Activated gamma-delta T cell treated with anti-CD3 and anti-CD28 coated beads, Interleukin-2, amount 50 U/mL, for 16 hours (primary cell): ENCODE data around the gene CFAP54.
"Not testable (repeated sequence)": the region's sequence is repeated elsewhere in the genome, so short reads cannot be mapped to it uniquely, and the experiment has no call there.

Experiments
- DNase-seq: peaks from one replicate; pipeline ENCODE4 v3.0.0-alpha.2; 2020; ENCODE audit warnings: low read depth

CFAP54 gene

DNA sequence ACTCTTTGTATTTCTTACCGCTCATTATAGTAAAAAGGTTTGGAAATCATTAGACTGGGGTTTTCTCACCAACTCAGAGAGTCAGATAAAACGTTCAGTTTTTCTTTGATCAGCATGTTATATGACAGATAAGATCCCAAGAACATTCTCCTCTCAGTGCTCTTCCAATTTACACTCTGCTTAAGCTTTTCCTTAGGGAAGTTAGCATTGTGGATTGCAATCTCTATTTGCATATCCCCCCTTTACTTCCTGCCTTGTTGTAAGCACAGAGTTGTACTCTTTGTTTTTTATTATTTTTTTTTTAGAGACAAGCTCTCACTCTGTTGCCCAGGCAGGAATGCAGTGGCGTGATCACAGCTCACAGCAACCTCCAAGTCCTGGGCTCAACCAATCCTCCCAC lies 11.4 kb upstream of the CFAP54 start:
- DNase-seq, result no peak

DNA sequence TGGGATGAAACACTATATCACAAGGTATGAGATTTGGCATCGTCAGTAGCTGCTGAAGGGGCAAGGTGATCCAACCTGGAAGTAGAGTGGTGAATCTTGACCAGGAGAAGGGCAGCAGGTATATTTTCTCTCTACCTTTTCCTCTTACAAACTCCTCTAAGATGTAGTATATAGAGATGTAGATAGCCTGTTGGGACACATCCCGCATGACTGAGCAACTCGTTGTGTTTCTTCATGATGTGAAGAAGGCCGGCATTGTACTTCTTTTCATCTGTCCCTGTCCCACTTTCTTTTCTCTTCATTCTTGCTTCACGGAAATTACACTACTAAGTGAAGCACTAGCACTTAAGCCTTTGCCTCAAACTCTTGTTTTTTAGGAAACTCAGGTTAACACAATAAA lies 7.3 kb upstream of the CFAP54 start:
- no peak for DNase-seq

DNA sequence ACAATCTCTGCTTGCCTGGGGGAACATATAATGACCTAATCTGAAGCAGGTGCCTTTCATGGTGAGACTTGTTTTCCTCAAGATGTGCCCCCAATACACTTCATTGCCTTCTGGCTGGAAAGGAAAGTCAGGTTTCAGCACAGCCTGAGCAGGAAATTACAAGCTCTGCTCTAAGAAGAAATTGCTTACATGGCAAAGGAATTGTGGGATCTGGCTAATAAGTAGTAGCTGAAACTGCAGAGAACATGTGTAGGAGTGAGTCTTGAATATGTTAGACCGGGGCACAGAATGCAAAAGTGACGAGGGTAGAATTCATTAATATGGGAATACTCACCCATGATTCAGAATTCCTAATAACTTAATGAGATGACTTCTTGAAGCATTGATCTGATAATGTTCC lies 6.3 kb upstream of the CFAP54 start:
- DNase-seq, result no peak

DNA sequence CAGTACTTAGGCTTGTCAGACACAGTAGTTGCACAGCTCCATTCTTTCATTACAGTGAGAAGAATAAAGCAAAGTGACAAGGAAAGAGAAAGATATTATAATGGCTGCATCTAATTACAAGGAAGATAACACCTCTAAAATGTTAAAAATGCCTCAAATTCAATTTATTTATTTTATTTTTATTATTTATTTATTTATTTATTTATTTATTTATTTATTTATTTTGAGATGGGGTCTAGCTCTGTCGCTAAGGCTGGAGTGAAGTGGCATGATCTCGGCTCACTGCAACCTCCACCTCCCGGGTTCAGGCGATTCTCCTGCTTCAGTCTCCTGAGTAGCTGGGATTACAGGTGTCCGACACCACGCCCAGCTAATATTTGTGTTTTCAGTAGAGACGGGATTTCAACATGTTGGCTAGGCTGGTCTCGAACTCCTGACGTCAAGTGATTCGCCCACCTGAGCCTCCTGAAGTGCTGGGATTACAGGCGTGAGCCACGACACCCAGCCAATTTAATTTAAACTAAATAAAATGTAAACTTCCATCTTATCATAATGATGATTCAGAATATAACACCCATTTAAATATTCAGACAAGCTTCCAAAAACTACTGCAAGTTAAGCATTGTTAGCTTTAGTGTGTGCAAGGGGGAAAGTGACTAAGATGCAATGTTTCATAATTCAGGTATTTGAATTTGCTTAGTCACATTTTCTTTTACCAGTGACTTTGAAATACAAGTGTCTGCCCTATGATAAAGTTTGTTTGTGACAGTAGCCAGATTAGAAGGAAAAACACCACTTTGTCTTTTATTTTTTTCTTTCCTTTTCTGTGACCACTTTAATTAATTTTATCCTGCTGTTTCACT lies 2.4 kb upstream of the CFAP54 start:
- DNase-seq, result no peak

DNA sequence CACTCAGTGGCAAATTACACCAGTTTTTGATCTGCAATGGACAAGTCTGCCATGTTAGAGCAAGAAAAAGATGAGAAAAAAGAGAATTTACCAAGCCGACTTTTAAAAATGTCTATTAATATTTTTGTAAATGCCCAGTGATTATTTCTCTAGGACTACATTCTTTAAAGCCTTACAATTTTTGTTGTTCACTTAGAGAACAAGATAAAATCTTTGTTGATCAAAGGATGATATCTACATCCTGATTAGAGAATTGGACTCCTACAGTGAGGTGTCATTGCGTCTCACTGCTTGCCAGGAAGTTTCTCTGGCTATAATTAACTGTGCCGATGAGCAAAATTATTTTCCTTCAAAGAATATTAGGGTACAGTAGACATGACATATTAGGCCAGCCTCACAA lies 1.7 kb upstream of the CFAP54 start:
- DNase-seq, result no peak

DNA sequence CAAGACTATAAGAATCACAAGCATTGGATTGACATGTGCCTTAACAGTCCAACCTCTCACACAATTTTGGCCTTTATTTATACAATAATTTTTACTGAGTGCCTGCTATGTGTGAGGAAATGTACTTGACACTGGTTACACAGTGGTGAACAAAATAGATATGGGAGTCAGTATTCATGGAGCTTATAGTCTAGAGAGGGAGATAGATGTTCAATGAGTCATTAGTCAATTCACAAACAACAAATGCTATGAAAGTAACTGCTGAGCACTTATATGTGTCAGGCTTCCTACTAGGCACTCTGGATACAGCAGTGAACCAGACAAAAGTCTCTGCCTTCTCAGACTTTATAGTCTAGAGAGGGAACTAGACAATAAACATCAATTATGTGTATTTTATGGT lies 3.7 kb downstream of the CFAP54 start:
- no peak for DNase-seq

DNA sequence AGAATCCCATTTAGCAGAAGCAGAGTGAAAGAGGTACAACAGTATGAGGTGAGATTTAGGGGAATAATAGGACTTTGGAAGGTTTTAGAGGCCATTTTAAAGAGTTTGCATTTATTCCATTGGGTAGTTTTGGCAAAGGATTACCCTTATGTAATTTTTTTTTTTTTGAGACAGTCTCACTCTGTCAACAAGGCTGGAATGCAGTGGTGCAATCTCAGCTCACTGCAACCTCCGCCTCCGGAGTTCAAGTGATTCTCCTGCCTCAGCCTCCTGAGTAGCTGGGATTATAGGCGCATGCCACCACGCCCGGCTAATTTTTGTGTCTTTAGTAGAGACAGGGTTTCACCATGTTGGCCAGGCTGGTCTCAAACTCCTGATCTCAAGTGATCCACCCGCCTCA lies 4.8 kb downstream of the CFAP54 start:
- not testable (repeated sequence) for DNase-seq

DNA sequence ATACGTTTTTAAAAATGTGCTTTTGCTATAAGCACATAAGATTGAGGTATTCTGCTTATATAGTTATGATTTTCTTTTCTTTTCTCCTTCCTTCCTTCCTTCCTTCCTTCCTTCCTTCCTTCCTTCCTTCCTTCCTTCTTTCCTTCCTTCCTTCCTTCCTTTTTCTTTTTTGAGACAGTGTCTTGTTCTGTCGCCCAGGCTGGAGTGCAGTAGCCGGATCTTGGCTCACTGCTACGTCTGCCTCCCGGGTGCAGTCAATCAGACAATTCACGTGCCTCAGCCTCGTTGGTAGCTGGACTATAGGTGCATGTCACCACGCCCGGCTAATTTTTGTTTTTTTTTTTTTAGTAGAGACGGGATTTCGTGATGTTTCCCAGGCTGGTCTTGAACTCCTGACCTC lies 5.8 kb downstream of the CFAP54 start:
- DNase-seq, result no peak

DNA sequence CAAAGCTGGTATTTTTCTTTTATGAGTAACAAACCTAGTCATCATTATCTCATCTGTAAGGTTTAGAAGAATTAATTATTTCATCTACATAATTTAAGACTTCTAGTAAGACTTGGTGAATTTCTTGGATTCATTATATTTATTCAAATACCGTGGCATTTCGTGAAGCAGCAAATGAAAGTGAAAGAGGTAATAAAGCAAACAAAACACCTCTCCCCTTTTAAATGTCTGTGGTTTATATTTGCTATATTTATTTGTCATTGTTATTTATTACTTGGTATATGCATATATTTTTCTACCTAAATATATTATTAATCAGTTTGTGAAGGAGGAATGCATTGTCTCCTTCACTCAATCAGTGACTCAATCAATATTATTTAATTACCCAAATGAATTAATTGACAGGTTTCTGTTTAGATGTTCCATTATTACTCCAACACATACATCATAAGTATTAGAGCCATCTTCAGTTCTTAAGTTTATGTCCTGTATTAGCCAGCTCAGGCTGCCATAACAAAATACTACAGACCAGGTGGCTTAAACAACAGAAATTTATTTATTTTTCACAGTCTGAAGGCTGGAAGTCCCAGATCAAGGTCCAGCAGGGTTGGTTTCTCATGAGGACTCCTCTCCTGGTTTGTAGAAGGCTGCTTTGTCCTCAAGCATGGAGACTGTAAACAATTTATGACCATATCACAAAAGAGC lies 6.6 kb downstream of the CFAP54 start:
- DNase-seq, result no peak

DNA sequence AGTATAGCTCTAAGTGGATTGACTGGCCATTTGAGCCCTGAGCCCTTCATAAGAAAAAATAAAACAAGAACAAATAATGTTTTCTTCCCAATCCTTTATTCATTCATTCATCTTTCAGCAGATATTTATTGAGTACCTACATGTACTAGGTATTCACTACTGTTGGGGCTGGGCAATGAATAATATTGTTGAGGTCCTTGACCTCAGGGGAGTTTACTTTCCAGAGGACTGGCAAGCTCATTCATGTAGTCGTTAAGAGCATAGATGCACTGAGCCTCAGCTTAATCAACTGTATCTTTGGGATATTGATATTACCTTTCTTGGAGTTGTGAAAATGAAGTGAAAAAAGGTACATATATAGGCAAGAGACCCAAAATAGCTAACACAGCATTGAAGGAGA lies 7.6 kb downstream of the CFAP54 start:
- no peak for DNase-seq

DNA sequence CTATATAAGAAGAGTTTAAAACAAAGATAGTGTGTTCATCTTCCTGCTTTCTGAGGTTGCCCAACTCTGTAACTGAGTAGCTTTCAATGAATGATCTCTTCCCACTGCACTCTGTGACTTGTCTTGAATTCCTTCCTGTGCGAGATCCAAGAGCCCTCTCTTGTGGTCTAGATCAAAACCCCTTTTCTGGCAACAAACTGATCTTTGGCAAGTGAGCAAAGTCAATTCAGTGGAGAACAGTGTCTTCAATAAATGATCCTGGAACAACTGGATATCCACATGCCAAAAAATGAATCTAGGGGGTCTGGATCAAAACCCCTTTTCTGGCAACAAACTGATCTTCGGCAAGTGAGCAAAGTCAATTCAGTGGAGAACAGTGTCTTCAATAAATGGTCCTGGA lies 8.5 kb downstream of the CFAP54 start:
- DNase-seq, result no peak

DNA sequence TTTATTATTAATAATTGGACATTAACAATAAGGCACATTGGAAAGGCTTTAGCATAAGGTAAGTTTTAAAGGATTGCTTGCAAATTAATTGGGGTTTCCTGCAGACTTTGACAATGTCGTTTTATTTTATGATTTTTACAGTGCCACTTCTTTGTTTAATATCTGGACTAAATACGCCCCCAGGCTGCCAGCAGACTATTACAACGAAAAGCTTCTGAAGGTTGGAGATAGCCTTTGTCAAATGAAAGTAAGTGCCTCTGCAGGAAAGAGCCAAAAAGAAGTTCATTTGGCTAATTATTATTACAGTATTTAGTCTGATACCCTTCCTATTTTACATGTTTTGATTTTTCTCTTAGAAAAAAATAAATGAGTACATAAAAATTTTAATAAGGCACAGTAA lies 11.3 kb downstream of the CFAP54 start:
- DNase-seq, result no peak

DNA sequence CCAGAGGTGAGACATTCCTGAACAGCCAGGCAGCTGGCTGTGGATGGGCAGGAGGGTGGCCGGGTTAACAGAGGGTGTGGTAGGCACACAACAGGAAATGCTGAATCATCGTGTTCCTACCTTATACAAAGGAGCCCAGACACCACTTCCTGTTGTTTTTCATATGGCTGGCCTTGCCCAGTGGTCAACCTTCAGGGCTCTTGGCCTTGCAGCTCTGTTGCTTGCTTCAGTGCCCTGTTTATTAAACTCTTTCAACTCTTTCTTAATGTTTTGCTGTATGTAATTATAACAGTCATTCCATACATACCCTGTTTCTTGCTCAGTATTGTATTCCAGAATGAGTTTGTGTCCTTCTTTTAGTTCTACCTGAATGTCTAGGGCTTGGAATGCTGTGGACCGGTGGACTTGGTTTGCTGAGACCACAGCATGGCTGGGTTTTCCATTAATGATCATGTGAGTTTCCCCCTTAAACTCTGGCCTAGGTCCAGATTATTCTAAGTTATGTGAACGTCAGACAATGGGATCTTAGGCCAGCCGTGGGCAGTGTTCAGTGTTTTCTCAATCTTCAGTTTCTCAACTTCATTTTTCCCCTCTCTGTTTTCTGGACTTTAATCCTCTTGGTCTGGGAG lies 11.9 kb downstream of the CFAP54 start:
- DNase-seq, result no peak

DNA sequence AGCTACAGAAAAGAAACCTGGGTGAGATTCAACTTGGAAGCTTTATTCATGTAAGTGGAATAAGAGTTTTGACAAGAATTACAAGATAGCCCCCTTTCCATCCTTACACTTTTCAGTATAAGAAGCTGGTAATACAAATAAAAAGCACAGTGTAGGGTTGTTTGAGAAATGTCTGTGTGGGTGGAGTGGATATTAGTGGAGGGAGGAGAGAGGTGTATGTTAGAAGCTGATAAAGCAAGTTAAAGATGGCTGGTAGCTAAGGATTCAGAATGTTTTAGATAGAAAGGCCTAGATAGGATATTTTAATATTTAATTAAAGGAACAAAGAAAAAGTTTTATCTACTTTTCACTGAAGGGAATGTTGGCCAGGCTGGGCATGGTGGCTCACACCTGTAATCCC lies 12.5 kb downstream of the CFAP54 start:
- DNase-seq, result no peak

DNA sequence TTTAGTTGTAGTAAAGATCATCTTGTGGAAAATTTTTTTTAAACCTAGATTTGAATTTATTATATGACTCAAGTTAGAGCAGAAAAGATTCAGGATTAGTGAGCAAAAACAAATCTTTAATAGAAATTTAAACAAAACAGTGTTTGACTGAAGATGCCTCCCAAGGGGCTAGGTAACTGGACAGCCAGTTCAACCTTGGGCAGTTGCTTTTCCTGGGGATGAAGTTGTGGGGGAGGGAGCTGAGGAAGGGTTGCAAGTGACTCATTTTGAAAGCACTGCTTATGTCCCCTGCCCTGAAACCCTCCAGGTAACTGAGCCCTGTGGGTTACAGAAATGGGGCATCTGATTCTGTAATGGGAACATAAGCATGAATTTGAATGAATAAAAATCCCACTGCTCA lies 13.1 kb downstream of the CFAP54 start:
- no peak for DNase-seq

DNA sequence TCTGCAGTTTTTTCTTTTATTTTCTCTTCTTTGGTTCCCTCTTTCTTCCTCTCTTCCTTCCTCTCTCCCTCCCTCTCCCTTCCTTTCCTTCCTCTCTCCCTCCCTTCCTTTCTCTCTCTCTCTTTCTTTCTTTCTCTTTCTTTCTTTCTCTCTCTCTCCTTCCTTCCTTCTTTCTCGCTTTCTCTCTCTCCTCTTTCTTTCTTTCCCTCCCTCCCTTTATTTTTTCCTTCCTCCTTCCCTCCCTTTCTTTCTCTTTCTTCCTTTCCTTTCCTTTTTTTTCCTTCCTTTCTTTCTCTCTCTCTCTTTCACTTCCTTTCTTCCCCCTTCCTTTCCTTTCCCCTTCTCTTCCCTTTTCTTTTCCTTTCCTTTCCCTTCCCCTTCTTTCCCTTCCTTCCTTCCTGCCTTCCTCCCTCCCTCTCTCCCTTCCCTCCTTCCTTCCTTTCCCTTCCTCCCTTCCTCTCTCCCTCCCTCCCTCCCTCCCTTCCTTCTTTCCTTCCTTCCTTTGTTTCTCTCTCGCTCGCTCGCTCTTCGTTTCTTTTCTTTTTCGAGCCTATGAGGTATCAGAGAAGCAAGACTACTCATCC lies 13.7 kb downstream of the CFAP54 start:
- DNase-seq, result no peak

DNA sequence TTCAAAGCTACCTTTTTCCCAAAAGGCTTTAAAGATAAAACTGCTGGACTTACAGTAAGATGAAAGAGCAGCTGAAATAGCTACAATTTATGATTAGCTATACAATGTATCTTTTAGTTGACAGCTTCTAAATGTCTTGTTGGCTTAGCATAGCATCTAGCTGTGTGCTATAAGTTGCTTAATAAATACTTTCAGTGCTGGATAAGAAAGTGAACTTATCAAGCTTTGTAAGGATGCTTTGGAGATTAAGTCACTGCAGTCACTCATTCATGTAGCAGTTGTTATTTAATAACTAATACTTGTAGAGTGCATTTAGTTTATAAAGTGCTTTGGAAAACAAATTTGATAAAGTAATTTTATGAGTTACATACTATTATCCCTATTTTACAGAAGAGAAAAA lies 14.6 kb downstream of the CFAP54 start:
- DNase-seq, result no peak

DNA sequence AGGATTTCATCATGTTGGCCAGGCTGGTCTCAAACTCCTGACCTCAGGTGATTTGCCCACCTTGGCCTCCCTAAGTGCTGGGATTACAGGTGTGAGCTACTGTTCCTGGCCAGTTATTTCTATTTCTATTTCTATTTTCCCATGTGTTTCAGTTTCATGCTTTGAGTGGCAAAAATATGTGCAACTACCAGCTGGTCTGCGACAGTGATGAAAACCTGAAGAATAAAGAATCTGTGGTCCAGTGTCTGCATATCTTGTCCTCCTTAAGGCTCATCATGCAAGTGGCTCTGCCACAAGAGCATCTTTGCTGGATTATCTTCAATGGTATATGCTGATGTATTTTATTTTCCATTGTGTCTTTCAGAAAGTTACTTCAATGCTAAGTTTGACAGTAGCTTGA lies 17.4 kb downstream of the CFAP54 start:
- no peak for DNase-seq

DNA sequence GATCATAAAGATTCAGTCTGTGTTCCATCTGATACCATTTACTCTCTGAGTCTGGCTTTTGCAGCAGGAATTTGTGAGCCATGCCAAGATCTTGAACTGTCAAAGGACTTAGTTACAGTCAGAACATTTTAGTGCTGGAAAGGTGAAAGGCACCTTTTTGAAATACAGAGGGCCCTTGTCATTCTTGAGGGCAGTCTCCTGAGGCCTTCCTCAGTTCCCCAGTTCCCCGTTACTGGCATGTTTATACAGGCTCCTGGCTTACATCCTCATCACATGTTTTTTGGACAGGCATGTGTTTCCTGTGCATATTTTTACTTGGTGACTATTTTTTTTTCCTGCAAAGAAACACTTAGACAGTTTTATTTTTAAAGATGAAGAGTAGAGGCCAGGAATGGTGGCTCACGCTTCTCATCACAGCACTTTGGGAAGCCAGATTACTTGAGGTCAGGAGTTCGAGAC lies 21.0 kb downstream of the CFAP54 start:
- no peak for DNase-seq

DNA sequence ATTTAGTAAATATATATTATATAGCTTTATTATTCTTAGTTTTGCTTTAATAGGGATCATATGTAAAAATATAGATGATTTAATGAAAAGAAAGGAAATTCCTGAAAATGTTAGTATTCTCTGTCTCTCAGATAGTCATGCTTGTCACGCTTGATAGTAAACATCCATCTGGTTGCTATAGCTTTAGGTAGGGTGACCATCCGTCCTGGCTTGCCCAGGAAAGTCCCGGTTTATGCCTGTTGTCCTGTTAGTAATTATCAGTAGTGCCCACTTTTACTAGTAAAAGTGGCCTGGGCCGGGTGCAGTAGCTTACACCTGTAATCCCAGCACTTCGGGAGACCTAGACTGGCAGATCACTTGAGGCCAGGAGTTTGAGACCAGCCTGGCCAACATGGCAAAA lies 23.8 kb downstream of the CFAP54 start:
- no peak for DNase-seq

DNA sequence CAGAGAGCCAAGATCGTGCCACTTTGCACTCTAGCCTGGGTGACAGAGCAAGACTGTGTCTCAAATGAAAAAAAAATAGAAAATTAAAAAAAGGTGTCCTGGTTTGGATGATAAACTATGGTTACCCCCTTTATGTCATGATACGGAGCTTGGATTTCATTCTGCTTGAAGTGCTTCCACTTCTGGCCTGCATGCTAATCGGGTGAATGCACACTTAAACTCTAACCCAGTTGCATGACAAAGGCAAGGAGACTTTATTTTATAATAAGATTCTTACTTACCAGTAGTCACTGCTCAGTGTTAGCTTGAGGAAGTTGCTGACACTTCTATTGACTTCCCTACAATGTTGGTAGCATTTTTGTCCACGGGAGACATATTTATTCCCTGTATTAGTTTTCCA lies 24.3 kb downstream of the CFAP54 start:
- DNase-seq, result no peak

DNA sequence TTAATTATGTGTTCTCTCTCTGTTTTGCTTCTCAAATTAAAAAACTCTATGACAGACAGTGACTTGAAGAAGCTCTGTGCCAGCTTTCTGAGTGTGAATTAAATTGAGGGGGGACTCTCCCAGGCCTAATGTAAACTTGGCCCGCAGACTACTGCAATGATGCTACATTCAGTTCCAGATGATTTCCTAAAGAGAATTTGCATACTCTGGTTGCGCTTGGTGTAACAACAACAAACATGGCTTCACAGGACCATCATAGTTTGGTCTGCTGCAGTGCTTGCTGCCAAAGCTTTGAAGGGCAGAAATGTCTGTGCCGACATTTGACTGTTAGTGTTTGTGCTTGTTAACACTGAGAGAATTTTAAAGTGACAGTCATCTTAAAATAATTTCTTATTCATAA lies 25.0 kb downstream of the CFAP54 start:
- no peak for DNase-seq
